ENCODE results near the gene CCDC175. TPM values are rescaled to one million over a fixed set of nuclear protein-coding genes. Genes with fewer than 3 reads are reported as not detected.
A peak's percentile ranks its signal among the peaks of the same experiment; 100 is the strongest.

Gene CCDC175
- total and polyA plus RNA-seq, 4 donors = not detected

GRCh38 chr14:59465316-59466135 lies 111.1 kb downstream of the CCDC175 start, which contains the start of gene GPR135:
GPR135 (minus strand) TSS chr14:59465380; CDS start chr14:59465226, 154 bp downstream.
- Histone ChIP-seq H3K27me3 (ENCODE audit: control insufficient read depth in 4 of 4, insufficient read depth in 4 of 4, low read length in 3 of 4) (no peaks in the 10 kb centered on the region), H3K27ac (ENCODE audit: low read depth in 1 of 2, low read length in 2 of 2) (peak within 1 kb of the TSS; percentile 6 to 50), H3K36me3 (ENCODE audit: control insufficient read depth in 4 of 4, insufficient read depth in 3 of 4, low read depth in 1 of 4, low read length in 3 of 4) (peaks cover 0 to 3% (median under 1%) of the 10 kb centered on the region in 4 donors), H3K9ac (ENCODE audit: low read depth in 1 of 2, low read length in 2 of 2) (peak within 1 kb of the TSS in 1 of 2 donors; percentile 37), H3K4me3 (ENCODE audit: low read depth in 1 of 3, low read length in 3 of 3) (peak within 1 kb of the TSS; percentile 28 to 81 (median 54)), H3K9me3 (ENCODE audit: control insufficient read depth in 4 of 4, low read length in 3 of 4) (no peaks in the 10 kb centered on the region), H3K4me1 (ENCODE audit: control insufficient read depth in 4 of 4, insufficient read depth in 4 of 4, low read length in 3 of 4) (peaks cover 0 to 15% (median 12%) of the 10 kb centered on the region in 4 donors)
- TF ChIP-seq TAF1 (conservative IDR thresholded peaks at IDR 0.05) (no peak), RXRA (IDR thresholded peaks at IDR 0.05) (peak; percentile 21 to 37), SP1 (IDR thresholded peaks at IDR 0.05) (peak; percentile 31), YY1 (IDR thresholded peaks at IDR 0.05) (no peak), HNF4A (conservative IDR thresholded peaks at IDR 0.05) (peak in 1 of 2 donors; percentile 60)
- 19% methylated on average over 40 of the region's 40 CpGs for WGBS
- DNase-seq (ENCODE audit: low spot score) = no peak

- Histone ChIP-seq H3K4me1 (ENCODE audit: control insufficient read depth in 4 of 4, insufficient read depth in 4 of 4, low read length in 3 of 4) (peaks cover 0 to 15% (median 12%) of the 10 kb centered on the region in 4 donors), H3K9ac (ENCODE audit: low read depth in 1 of 2, low read length in 2 of 2) (peak overlapping the region in 1 of 2 donors; percentile 37), H3K36me3 (ENCODE audit: control insufficient read depth in 4 of 4, insufficient read depth in 3 of 4, low read depth in 1 of 4, low read length in 3 of 4) (peaks cover 0 to 4% (median 1%) of the 10 kb centered on the region in 4 donors), H3K4me3 (ENCODE audit: low read depth in 1 of 3, low read length in 3 of 3) (peak overlapping the region; percentile 28 to 81 (median 54)), H3K27me3 (ENCODE audit: control insufficient read depth in 4 of 4, insufficient read depth in 4 of 4, low read length in 3 of 4) (no peaks in the 10 kb centered on the region), H3K9me3 (ENCODE audit: control insufficient read depth in 4 of 4, low read length in 3 of 4) (no peaks in the 10 kb centered on the region), H3K27ac (ENCODE audit: low read depth in 1 of 2, low read length in 2 of 2) (peak overlapping the region; percentile 6 to 50)
- peak; percentile 72 for DNase-seq (ENCODE audit: low spot score)
- WGBS = 1% methylated on average over 105 of the region's 105 CpGs
- TF ChIP-seq CTCF (IDR thresholded peaks at IDR 0.05; ENCODE audit: low read depth, low read length, missing input control) = no peak
- TF ChIP-seq, protein P1, sequence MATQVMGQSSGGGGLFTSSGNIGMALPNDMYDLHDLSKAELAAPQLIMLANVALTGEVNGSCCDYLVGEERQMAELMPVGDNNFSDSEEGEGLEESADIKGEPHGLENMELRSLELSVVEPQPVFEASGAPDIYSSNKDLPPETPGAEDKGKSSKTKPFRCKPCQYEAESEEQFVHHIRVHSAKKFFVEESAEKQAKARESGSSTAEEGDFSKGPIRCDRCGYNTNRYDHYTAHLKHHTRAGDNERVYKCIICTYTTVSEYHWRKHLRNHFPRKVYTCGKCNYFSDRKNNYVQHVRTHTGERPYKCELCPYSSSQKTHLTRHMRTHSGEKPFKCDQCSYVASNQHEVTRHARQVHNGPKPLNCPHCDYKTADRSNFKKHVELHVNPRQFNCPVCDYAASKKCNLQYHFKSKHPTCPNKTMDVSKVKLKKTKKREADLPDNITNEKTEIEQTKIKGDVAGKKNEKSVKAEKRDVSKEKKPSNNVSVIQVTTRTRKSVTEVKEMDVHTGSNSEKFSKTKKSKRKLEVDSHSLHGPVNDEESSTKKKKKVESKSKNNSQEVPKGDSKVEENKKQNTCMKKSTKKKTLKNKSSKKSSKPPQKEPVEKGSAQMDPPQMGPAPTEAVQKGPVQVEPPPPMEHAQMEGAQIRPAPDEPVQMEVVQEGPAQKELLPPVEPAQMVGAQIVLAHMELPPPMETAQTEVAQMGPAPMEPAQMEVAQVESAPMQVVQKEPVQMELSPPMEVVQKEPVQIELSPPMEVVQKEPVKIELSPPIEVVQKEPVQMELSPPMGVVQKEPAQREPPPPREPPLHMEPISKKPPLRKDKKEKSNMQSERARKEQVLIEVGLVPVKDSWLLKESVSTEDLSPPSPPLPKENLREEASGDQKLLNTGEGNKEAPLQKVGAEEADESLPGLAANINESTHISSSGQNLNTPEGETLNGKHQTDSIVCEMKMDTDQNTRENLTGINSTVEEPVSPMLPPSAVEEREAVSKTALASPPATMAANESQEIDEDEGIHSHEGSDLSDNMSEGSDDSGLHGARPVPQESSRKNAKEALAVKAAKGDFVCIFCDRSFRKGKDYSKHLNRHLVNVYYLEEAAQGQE (IDR thresholded peaks at IDR 0.05) = peak; percentile 79
Observed at GRCh38 chr14:59464486-59465315, 111.9 kb downstream of the CCDC175 start.
